GM12878 (cell line): ENCODE results near the gene POLN. TPM values are rescaled to one million over a fixed set of nuclear protein-coding genes. Genes with fewer than 3 reads are reported as not detected.
"Not testable (repeated sequence)": the region's sequence is repeated elsewhere in the genome, so short reads cannot be mapped to it uniquely, and the experiment has no call there.

Experiments used
- ATAC-seq: fragments of 200-7000 bp; cut with Tn5 transposase; 3 replicates; pipeline ENCODE4 v1.9.1; 2020; ENCODE audit warnings: mild to moderate bottlenecking, moderate library complexity
- BruUV-seq: library from RNA; stranded (reverse); fragments of 400-500 nt; replicated peaks from 2 replicates; lab custom pipeline; 2021; lab: Mats Ljungman, UMichigan
- CTCF ChIA-PET: fragments of 300-600 bp; sonication (Branson Sonifier 250); formaldehyde crosslinking; extraction: SDS; loops from one replicate; lab custom pipeline; 2021; ENCODE audit warnings: inconsistent platforms; lab: Yijun Ruan, JAX
- POLR2A ChIA-PET: fragments of 350-600 bp; formaldehyde crosslinking; extraction: SDS; loops from one replicate; lab custom pipeline; 2021; ENCODE audit warnings: inconsistent platforms; lab: Charles Lee
- RAD21 ChIA-PET: fragments of 300-600 bp; sonication (Branson Sonifier 250); formaldehyde crosslinking; loops from one replicate; lab custom pipeline; 2023; ENCODE audit warnings: antibody characterized with exemption; ENCODE audit not compliant: unreplicated experiment; lab: Charles Lee
- SMC1A ChIA-PET: fragments of 300-600 bp; sonication (Branson Sonifier 250); formaldehyde crosslinking; loops from one replicate; lab custom pipeline; 2023; ENCODE audit not compliant: unreplicated experiment, uncharacterized antibody; lab: Charles Lee
- DNase-seq: peaks from one replicate; pipeline ENCODE4 v3.0.0-alpha.2; 2011; ENCODE audit warnings: low read depth, low spot score
- FAIRE-seq: peaks from 3 replicates; lab custom pipeline; 2011; peaks lifted over from hg19 to GRCh38; lab: Jason Lieb, UNC
- H2AFZ ChIP-seq: 2 replicates; pipeline ENCODE4 v1.6.0; 2011; ENCODE audit warnings: low read depth, low read length, control low read depth; ENCODE audit not compliant: control insufficient read depth
- H3K27ac ChIP-seq: 2 replicates; pipeline ENCODE4 v1.5.1; 2011; ENCODE audit warnings: control low read depth; ENCODE audit not compliant: control insufficient read depth, insufficient read depth
- H3K27me3 ChIP-seq, 2 experiments: replicated peaks in 1 of 2; 2 replicates each; pipeline versions ENCODE4 v1.6.0 to v1.6.1; 2011; ENCODE audit warnings: low read length in 1 of 2; ENCODE audit not compliant: control insufficient read depth in 2 of 2, insufficient read depth in 2 of 2
- H3K36me3 ChIP-seq, 2 experiments: 2 replicates each; pipeline ENCODE4 v1.5.1; 2011; ENCODE audit warnings: low read length in 1 of 2; ENCODE audit not compliant: control insufficient read depth in 2 of 2, insufficient read depth in 2 of 2
- H3K4me1 ChIP-seq: 2 replicates; pipeline ENCODE4 v1.6.1; 2011; ENCODE audit warnings: mild to moderate bottlenecking, low read length, moderate library complexity, mixed read lengths; ENCODE audit not compliant: control insufficient read depth, insufficient read depth
- H3K4me2 ChIP-seq: 2 replicates; pipeline ENCODE4 v1.6.0; 2011; ENCODE audit warnings: control low read depth; ENCODE audit not compliant: control insufficient read depth, insufficient read depth
- H3K4me3 ChIP-seq: fragments of 200-600 bp; sonication (generic); 2 replicates; pipeline ENCODE4 v1.5.1; 2016
- H3K79me2 ChIP-seq: 2 replicates; pipeline ENCODE4 v1.6.0; 2011; ENCODE audit warnings: low read length; ENCODE audit not compliant: control insufficient read depth, insufficient read depth
- H3K9ac ChIP-seq: 2 replicates; pipeline ENCODE4 v1.8.0; 2011; ENCODE audit warnings: low read length, control low read depth, mixed read lengths; ENCODE audit not compliant: control insufficient read depth, insufficient read depth
- H3K9me3 ChIP-seq: replicated peaks from 3 replicates; pipeline ENCODE4 v1.5.1; 2011; ENCODE audit warnings: mild to moderate bottlenecking, low read length; ENCODE audit not compliant: control insufficient read depth, insufficient read depth
- H4K20me1 ChIP-seq: 2 replicates; pipeline ENCODE4 v1.6.0; 2011; ENCODE audit not compliant: control insufficient read depth, insufficient read depth
- RAD51 ChIP-seq: fragments of 450-650 bp; IDR thresholded peaks from 2 replicates; pipeline ENCODE4 v1.6.1; 2016; ENCODE audit warnings: moderate library complexity, mild to moderate bottlenecking, inconsistent platforms
- TAF1 ChIP-seq: IDR thresholded peaks from 2 replicates; pipeline ENCODE4 v1.6.1; 2011; ENCODE audit warnings: mild to moderate bottlenecking, low read depth, low read length, borderline replicate concordance
- WGBS: methylation state at CpG from one replicate; pipeline ENCODE4 v1.1.6; 2016; ENCODE audit warnings: low lambda C conversion rate; ENCODE audit not compliant: insufficient replicate concordance, insufficient coverage; ENCODE audit errors: missing lambda C conversion rate; 5-methylcytosine and 5-hydroxymethylcytosine counted together
- in situ Hi-C: fragments of 300-500 bp; cut with MboI; formaldehyde crosslinking; loops from 9 replicates; pipeline ENCODE4 v1.14.3; 2018; ENCODE audit warnings: mixed read lengths
- intact Hi-C: fragments of 100-400 bp; cut with micrococcal nuclease; formaldehyde crosslinking; loops from one replicate; pipeline ENCODE4 v1.14.2; 2022; ENCODE audit not compliant: unreplicated experiment
- polyA plus RNA-seq, 11 experiments: library from polyadenylated mRNA; depleted of rRNA in 4 of 11; unstranded in 6 of 11; stranded (reverse) in 5 of 11; fragments of >200 nt; fragmentation: Nextera tagmentation in 4 of 11; fragmentation: Illumina TruSeq in 1 of 11; extraction: Ambion mirVana in 4 of 11; extraction: Trizol in 1 of 11; gene quantifications; 1 replicate in 1 of 11; 2 replicates in 10 of 11; pipeline versions ENCODE4 v1.2.1 to v1.2.3, GENCODE V29; 2011 to 2016; ENCODE audit warnings: inconsistent platforms in 2 of 11, missing spikeins in 2 of 11, low read depth in 1 of 11
- total RNA-seq, 4 experiments: library from RNA; depleted of rRNA in 3 of 4; stranded (reverse); fragments of >200 nt in 3 of 4; fragmentation: Illumina TruSeq in 1 of 4; extraction: Trizol in 1 of 4; gene quantifications; 2 replicates each; pipeline versions ENCODE4 v1.2.1 to v1.2.3, GENCODE V29; 2013 to 2021

Gene POLN
- total and polyA plus RNA-seq, 10 of the 15 experiments (the other 5 are each of a cell fraction or from before 2014, with no cell fraction given): 0.09 to 2.0 (median 0.95) TPM; not detected in 1

GRCh38 chr4:2163311-2163821 is 78.6 kb downstream of the POLN start:
- no peak for ATAC-seq
- H3K4me1 ChIP-seq: no peaks in the 10 kb centered on the region
- WGBS: 73% methylated on average over 19 of the region's 19 CpGs

GRCh38 chr4:2161092-2161703 is 80.7 kb downstream of the POLN start:
- H3K27me3 ChIP-seq, H3K4me2 ChIP-seq, H4K20me1 ChIP-seq, in situ Hi-C loops, H3K36me3 ChIP-seq, intact Hi-C loops, H2AFZ ChIP-seq, BruUV-seq, H3K27ac ChIP-seq, POLR2A ChIA-PET, ATAC-seq, FAIRE-seq, H3K9ac ChIP-seq, SMC1A ChIA-PET, CTCF ChIA-PET, RAD21 ChIA-PET, H3K79me2 ChIP-seq, H3K4me3 ChIP-seq, H3K4me1 ChIP-seq, H3K9me3 ChIP-seq, DNase-seq: not testable (repeated sequence)
- 85% methylated on average over 40 of the region's 40 CpGs for WGBS

More at GRCh38 chr4:2163311-2163821, 78.6 kb downstream of the POLN start:
- in situ Hi-C loops: no loop called here
- no peaks in the 10 kb centered on the region for H3K27me3 ChIP-seq
- TF ChIP-seq TAF1 (no peak), RAD51 (no peak)
- TF ChIP-seq, all 136 proteins: peak for 0
- Histone ChIP-seq H3K4me2 (no peak overlapping the region), H3K36me3 (no peaks in the 10 kb centered on the region), H2AFZ (no peak overlapping the region), H4K20me1 (no peaks in the 10 kb centered on the region), H3K9ac (no peak overlapping the region), H3K9me3 (no peaks in the 10 kb centered on the region), H3K4me3 (no peak overlapping the region), H3K27ac (no peak overlapping the region), H3K79me2 (no peaks in the 10 kb centered on the region)
- ChIA-PET SMC1A (no interaction called here), CTCF (no interaction called here), POLR2A (no interaction called here), RAD21 (no interaction called here)
- intact Hi-C loops: no loop called here
- no peak for DNase-seq
- FAIRE-seq: no peak
- no TSS peak for BruUV-seq
